GM12878 (cell line): ENCODE data around the gene BORCS5. TPM values are rescaled to one million over a fixed set of nuclear protein-coding genes. Genes with fewer than 3 reads are reported as not detected.

Source experiments
- ATAC-seq: fragments of 200-7000 bp; cut with Tn5 transposase; 3 replicates; pipeline ENCODE4 v1.9.1; 2020; ENCODE audit warnings: mild to moderate bottlenecking, moderate library complexity
- BruUV-seq: library from RNA; stranded (reverse); fragments of 400-500 nt; replicated peaks from 2 replicates; lab custom pipeline; 2021; lab: Mats Ljungman, UMichigan
- CTCF ChIA-PET: fragments of 300-600 bp; sonication (Branson Sonifier 250); formaldehyde crosslinking; extraction: SDS; loops from one replicate; lab custom pipeline; 2021; ENCODE audit warnings: inconsistent platforms; lab: Yijun Ruan, JAX
- POLR2A ChIA-PET: fragments of 350-600 bp; formaldehyde crosslinking; extraction: SDS; loops from one replicate; lab custom pipeline; 2021; ENCODE audit warnings: inconsistent platforms; lab: Charles Lee
- RAD21 ChIA-PET: fragments of 300-600 bp; sonication (Branson Sonifier 250); formaldehyde crosslinking; loops from one replicate; lab custom pipeline; 2023; ENCODE audit warnings: antibody characterized with exemption; ENCODE audit not compliant: unreplicated experiment; lab: Charles Lee
- SMC1A ChIA-PET: fragments of 300-600 bp; sonication (Branson Sonifier 250); formaldehyde crosslinking; loops from one replicate; lab custom pipeline; 2023; ENCODE audit not compliant: unreplicated experiment, uncharacterized antibody; lab: Charles Lee
- DNase-seq: peaks from one replicate; pipeline ENCODE4 v3.0.0-alpha.2; 2011; ENCODE audit warnings: low read depth, low spot score
- FAIRE-seq: peaks from 3 replicates; lab custom pipeline; 2011; peaks lifted over from hg19 to GRCh38; lab: Jason Lieb, UNC
- H2AFZ ChIP-seq: 2 replicates; pipeline ENCODE4 v1.6.0; 2011; ENCODE audit warnings: low read depth, low read length, control low read depth; ENCODE audit not compliant: control insufficient read depth
- H3K27ac ChIP-seq: 2 replicates; pipeline ENCODE4 v1.5.1; 2011; ENCODE audit warnings: control low read depth; ENCODE audit not compliant: control insufficient read depth, insufficient read depth
- H3K27me3 ChIP-seq, 2 experiments: replicated peaks in 1 of 2; 2 replicates each; pipeline versions ENCODE4 v1.6.0 to v1.6.1; 2011; ENCODE audit warnings: low read length in 1 of 2; ENCODE audit not compliant: control insufficient read depth in 2 of 2, insufficient read depth in 2 of 2
- H3K36me3 ChIP-seq, 2 experiments: 2 replicates each; pipeline ENCODE4 v1.5.1; 2011; ENCODE audit warnings: low read length in 1 of 2; ENCODE audit not compliant: control insufficient read depth in 2 of 2, insufficient read depth in 2 of 2
- H3K4me1 ChIP-seq: 2 replicates; pipeline ENCODE4 v1.6.1; 2011; ENCODE audit warnings: mild to moderate bottlenecking, low read length, moderate library complexity, mixed read lengths; ENCODE audit not compliant: control insufficient read depth, insufficient read depth
- H3K4me2 ChIP-seq: 2 replicates; pipeline ENCODE4 v1.6.0; 2011; ENCODE audit warnings: control low read depth; ENCODE audit not compliant: control insufficient read depth, insufficient read depth
- H3K4me3 ChIP-seq: fragments of 200-600 bp; sonication (generic); 2 replicates; pipeline ENCODE4 v1.5.1; 2016
- H3K79me2 ChIP-seq: 2 replicates; pipeline ENCODE4 v1.6.0; 2011; ENCODE audit warnings: low read length; ENCODE audit not compliant: control insufficient read depth, insufficient read depth
- H3K9ac ChIP-seq: 2 replicates; pipeline ENCODE4 v1.8.0; 2011; ENCODE audit warnings: low read length, control low read depth, mixed read lengths; ENCODE audit not compliant: control insufficient read depth, insufficient read depth
- H3K9me3 ChIP-seq: replicated peaks from 3 replicates; pipeline ENCODE4 v1.5.1; 2011; ENCODE audit warnings: mild to moderate bottlenecking, low read length; ENCODE audit not compliant: control insufficient read depth, insufficient read depth
- H4K20me1 ChIP-seq: 2 replicates; pipeline ENCODE4 v1.6.0; 2011; ENCODE audit not compliant: control insufficient read depth, insufficient read depth
- BCLAF1 ChIP-seq: fragments of 450-650 bp; IDR thresholded peaks from 2 replicates; pipeline ENCODE4 v1.6.1; 2017; ENCODE audit warnings: antibody characterized with exemption, mild to moderate bottlenecking, moderate library complexity
- BRCA1 ChIP-seq: IDR thresholded peaks from 2 replicates; pipeline ENCODE4 v1.6.1; 2011; ENCODE audit warnings: low read depth, low read length, improper control_type of control experiment
- CEBPB ChIP-seq, 2 experiments: fragments of 150-350 bp in 1 of 2; IDR thresholded peaks; 2 replicates each; pipeline ENCODE4 v1.6.1; 2012 to 2014; ENCODE audit warnings: low read depth in 2 of 2, low read length in 2 of 2, borderline replicate concordance in 1 of 2, inconsistent platforms in 1 of 2
- KAT2A ChIP-seq: conservative IDR thresholded peaks from 2 replicates; pipeline ENCODE4 v1.6.1; 2011; ENCODE audit warnings: low read depth, low read length; ENCODE audit not compliant: control insufficient read depth
- MEF2A ChIP-seq: IDR thresholded peaks from 2 replicates; pipeline ENCODE4 v1.6.1; 2011; ENCODE audit warnings: low read depth, mild to moderate bottlenecking, low read length, moderate library complexity; ENCODE audit not compliant: insufficient read depth
- MEF2B ChIP-seq: fragments of 450-650 bp; IDR thresholded peaks from 2 replicates; pipeline ENCODE4 v1.6.1; 2018; ENCODE audit warnings: mild to moderate bottlenecking, moderate library complexity; ENCODE audit not compliant: partially characterized antibody, poor library complexity, severe bottlenecking
- MYB ChIP-seq: fragments of 150-350 bp; IDR thresholded peaks from 2 replicates; pipeline ENCODE4 v1.6.1; 2014; ENCODE audit warnings: mild to moderate bottlenecking, low read depth, low read length, borderline replicate concordance
- RBBP5 ChIP-seq: fragments of 200-600 bp; sonication (generic); conservative IDR thresholded peaks from 2 replicates; pipeline ENCODE4 v1.6.1; 2016
- RUNX3 ChIP-seq: IDR thresholded peaks from 2 replicates; pipeline ENCODE4 v1.6.1; 2012; ENCODE audit warnings: low read length, inconsistent platforms
- SMAD5 ChIP-seq: IDR thresholded peaks from 2 replicates; pipeline ENCODE4 v1.6.1; 2016; ENCODE audit warnings: antibody characterized with exemption, low read depth
- SUZ12 ChIP-seq: fragments of 200-600 bp; sonication (generic); IDR thresholded peaks from one replicate; pipeline ENCODE4 v1.6.1; 2018; ENCODE audit warnings: antibody characterized with exemption, mild to moderate bottlenecking; ENCODE audit not compliant: unreplicated experiment
- ZSCAN29 ChIP-seq: fragments of 450-650 bp; IDR thresholded peaks from 2 replicates; pipeline ENCODE4 v1.6.1; 2017; ENCODE audit warnings: mild to moderate bottlenecking, moderate library complexity
- WGBS: methylation state at CpG from one replicate; pipeline ENCODE4 v1.1.6; 2016; ENCODE audit warnings: low lambda C conversion rate; ENCODE audit not compliant: insufficient replicate concordance, insufficient coverage; ENCODE audit errors: missing lambda C conversion rate; 5-methylcytosine and 5-hydroxymethylcytosine counted together
- in situ Hi-C: fragments of 300-500 bp; cut with MboI; formaldehyde crosslinking; loops from 9 replicates; pipeline ENCODE4 v1.14.3; 2018; ENCODE audit warnings: mixed read lengths
- intact Hi-C: fragments of 100-400 bp; cut with micrococcal nuclease; formaldehyde crosslinking; loops from one replicate; pipeline ENCODE4 v1.14.2; 2022; ENCODE audit not compliant: unreplicated experiment
- polyA plus RNA-seq, 11 experiments: library from polyadenylated mRNA; depleted of rRNA in 4 of 11; unstranded in 6 of 11; stranded (reverse) in 5 of 11; fragments of >200 nt; fragmentation: Nextera tagmentation in 4 of 11; fragmentation: Illumina TruSeq in 1 of 11; extraction: Ambion mirVana in 4 of 11; extraction: Trizol in 1 of 11; gene quantifications; 1 replicate in 1 of 11; 2 replicates in 10 of 11; pipeline versions ENCODE4 v1.2.1 to v1.2.3, GENCODE V29; 2011 to 2016; ENCODE audit warnings: inconsistent platforms in 2 of 11, missing spikeins in 2 of 11, low read depth in 1 of 11
- total RNA-seq, 4 experiments: library from RNA; depleted of rRNA in 3 of 4; stranded (reverse); fragments of >200 nt in 3 of 4; fragmentation: Illumina TruSeq in 1 of 4; extraction: Trizol in 1 of 4; gene quantifications; 2 replicates each; pipeline versions ENCODE4 v1.2.1 to v1.2.3, GENCODE V29; 2013 to 2021

BORCS5 gene
- total and polyA plus RNA-seq, 10 of the 15 experiments (the other 5 are each of a cell fraction or from before 2014, with no cell fraction given) = 1.4 to 39.7 (median 16.1) TPM

GRCh38 chr12:12428961-12429657 is 72.2 kb downstream of the BORCS5 start:
- POLR2A ChIA-PET = interaction anchor here (0.6 to 1.0 kb wide), 4 partner anchors 10 to 185 kb away, joined by 3 read pairs; no protein-coding TSS in a partner anchor
- DNase-seq = no peak
- 83% methylated on average over 7 of the region's 7 CpGs for WGBS
- SMC1A ChIA-PET = interaction anchor here (1.0 to 3.0 kb wide), 13 partner anchors 9 to 308 kb away, joined by 3 to 15 read pairs (median 5); no protein-coding TSS in a partner anchor
- CTCF ChIA-PET = interaction anchor here (1.1 to 1.6 kb wide), 4 partner anchors 50 to 308 kb away, joined by 3 to 5 read pairs (median 4); no protein-coding TSS in a partner anchor
- no peaks in the 10 kb centered on the region for H4K20me1 ChIP-seq
- H3K79me2 ChIP-seq = no peaks in the 10 kb centered on the region; the same call in 1 of the 2 replicates
- RAD21 ChIA-PET = interaction anchor here (0.8 to 1.9 kb wide), 6 partner anchors 52 to 274 kb away, joined by 3 to 8 read pairs (median 4); no protein-coding TSS in a partner anchor
- no peaks in the 10 kb centered on the region for H3K36me3 ChIP-seq
- H3K27me3 ChIP-seq = no peaks in the 10 kb centered on the region
- no peak for FAIRE-seq
- BruUV-seq = no TSS peak
- no peak overlapping the region for H3K9ac ChIP-seq
- in situ Hi-C loops (no loop called here), intact Hi-C loops (no loop called here)
- H3K9me3 ChIP-seq = no peaks in the 10 kb centered on the region; the same call in none of the 3 replicates
- H3K27ac ChIP-seq = no peak overlapping the region
- no peak overlapping the region for H3K4me3 ChIP-seq
- H2AFZ ChIP-seq = no peak overlapping the region
- H3K4me1 ChIP-seq = peaks cover 13% of the 10 kb centered on the region
- ATAC-seq = no peak
- no peak for TF ChIP-seq KAT2A
- TF ChIP-seq MEF2A = no peak
- TF ChIP-seq MYB = no peak
- peak; percentile 22; the same call in 1 of the 2 replicates for TF ChIP-seq RUNX3
- H3K4me2 ChIP-seq = no peak overlapping the region

- RAD21 ChIA-PET = interaction anchor here (1.0 to 2.2 kb wide), 4 partner anchors 42 to 54 kb away, joined by 3 to 7 read pairs (median 4); no protein-coding TSS in a partner anchor
- Histone ChIP-seq H3K27me3 (no peaks in the 10 kb centered on the region), H4K20me1 (no peaks in the 10 kb centered on the region), H2AFZ (no peak overlapping the region), H3K79me2 (no peaks in the 10 kb centered on the region; the same call in 1 of the 2 replicates), H3K9ac (no peak overlapping the region), H3K36me3 (peaks cover 0 to 10% of the 10 kb centered on the region in 2 experiments; a peak in 2 of 4 replicates), H3K4me2 (no peak overlapping the region), H3K27ac (no peak overlapping the region), H3K4me3 (no peak overlapping the region), H3K9me3 (peaks cover 2% of the 10 kb centered on the region; the same call in 1 of the 3 replicates), H3K4me1 (peaks cover 13% of the 10 kb centered on the region)
- DNase-seq (no peak), FAIRE-seq (no peak), ATAC-seq (no peak)
- intact Hi-C loops (no loop called here), in situ Hi-C loops (no loop called here)
- SMC1A ChIA-PET = interaction anchor here (0.6 to 3.3 kb wide), 3 partner anchors 11 to 101 kb away, joined by 3 to 15 read pairs (median 11); no protein-coding TSS in a partner anchor
- CTCF ChIA-PET = interaction anchor here (1.0 to 1.1 kb wide), 2 partner anchors 50 to 71 kb away, joined by 3 read pairs; no protein-coding TSS in a partner anchor
- BruUV-seq = no TSS peak
- POLR2A ChIA-PET = interaction anchor here (1.1 kb wide), 1 partner anchor 260 kb away, joined by 3 read pairs; no protein-coding TSS in a partner anchor
- TF ChIP-seq BCLAF1 = no peak
- no peak for TF ChIP-seq MEF2B
- no peak for TF ChIP-seq SUZ12
- no peak for TF ChIP-seq ZSCAN29
- no peak for TF ChIP-seq RBBP5
- TF ChIP-seq CEBPB (IDR thresholded peaks at IDR 0.05; ENCODE audit: borderline replicate concordance in 1 of 2, low read depth in 2 of 2, low read length in 2 of 2) = no peak
- TF ChIP-seq BRCA1 = no peak
- no peak for TF ChIP-seq SMAD5
These were observed 75.5 kb downstream of the BORCS5 start for GRCh38 chr12:12432364-12432763.
